Skin of body (tissue), 2 donors: ENCODE results near the gene LARP4B. TPM values are rescaled to one million over a fixed set of nuclear protein-coding genes. Genes with fewer than 3 reads are reported as not detected.
A peak's percentile ranks its signal among the peaks of the same experiment; 100 is the strongest.

Source experiments
- DNase-seq: peaks from one replicate; lab custom pipeline; 2025; lab: John Stamatoyannopoulos, UW
- total RNA-seq: library from RNA; depleted of rRNA; stranded (reverse); fragments of >200 nt; gene quantifications from one replicate; pipeline ENCODE4 v1.2.3, GENCODE V29; 2014

Gene LARP4B
- total RNA-seq, 1 donor from 2014 or later = 36.5 TPM

DNA sequence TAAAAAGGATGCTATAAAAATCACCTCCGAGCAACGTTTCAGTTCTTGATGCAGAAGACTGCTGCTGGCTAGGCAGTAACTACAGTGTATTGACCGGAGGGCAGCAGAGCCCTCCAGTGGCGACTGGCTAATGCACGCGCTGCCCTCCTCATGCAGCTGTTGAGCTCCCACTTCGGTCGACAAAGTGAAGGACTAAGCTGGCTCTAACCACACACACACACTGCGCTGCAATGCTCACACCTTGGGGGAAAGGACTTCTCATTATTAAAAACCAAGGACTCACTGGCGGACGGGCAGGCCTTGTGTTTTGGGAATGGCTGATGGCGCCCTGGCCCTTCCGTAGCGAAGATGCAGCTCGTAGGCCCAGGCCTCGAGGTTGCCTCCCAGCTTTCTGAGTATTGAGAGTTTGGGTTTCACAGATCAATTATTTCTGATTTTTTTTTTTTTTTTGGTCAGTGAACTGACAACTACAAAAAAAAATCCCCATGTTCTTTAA, 121.1 kb downstream of the LARP4B start:
- DNase-seq = no peak

DNA sequence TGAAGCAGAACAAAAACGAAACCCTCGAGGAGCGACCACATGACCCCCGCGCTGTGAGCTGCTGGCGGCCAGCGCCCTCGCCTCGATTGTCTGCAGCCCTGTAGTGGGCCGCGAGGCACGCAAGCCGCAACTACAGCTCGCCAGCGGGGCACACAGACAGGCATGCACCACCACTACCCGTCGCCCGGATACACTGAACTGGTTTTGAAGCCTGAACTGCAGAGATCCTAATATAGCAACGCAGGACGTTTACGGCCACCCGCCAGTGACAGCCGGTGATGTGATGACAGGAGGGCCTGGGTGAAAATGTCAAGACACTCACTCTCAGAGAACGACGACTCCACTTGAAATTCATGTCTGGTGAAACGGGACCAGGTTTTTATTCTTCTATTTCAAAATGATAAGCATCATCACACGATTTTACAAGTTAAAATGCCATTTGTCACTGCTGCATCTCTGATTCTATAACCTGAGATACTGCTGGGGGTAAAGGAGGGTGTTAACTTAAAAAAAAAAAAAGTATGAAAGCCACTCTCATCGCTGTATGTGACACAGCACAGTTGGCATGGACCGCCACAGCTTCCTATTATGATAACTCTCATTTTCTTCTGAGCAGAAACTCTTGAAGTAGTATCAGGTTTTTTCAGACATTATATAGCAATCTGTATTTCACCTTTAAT, 121.7 kb downstream of the LARP4B start:
- DNase-seq = no peak

- DNase-seq = no peak
Observed at GRCh38 chr10:807958-808353, 123.5 kb downstream of the LARP4B start.

- DNase-seq = no peak
Observed at GRCh38 chr10:807163-807957, 124.1 kb downstream of the LARP4B start.

DNA sequence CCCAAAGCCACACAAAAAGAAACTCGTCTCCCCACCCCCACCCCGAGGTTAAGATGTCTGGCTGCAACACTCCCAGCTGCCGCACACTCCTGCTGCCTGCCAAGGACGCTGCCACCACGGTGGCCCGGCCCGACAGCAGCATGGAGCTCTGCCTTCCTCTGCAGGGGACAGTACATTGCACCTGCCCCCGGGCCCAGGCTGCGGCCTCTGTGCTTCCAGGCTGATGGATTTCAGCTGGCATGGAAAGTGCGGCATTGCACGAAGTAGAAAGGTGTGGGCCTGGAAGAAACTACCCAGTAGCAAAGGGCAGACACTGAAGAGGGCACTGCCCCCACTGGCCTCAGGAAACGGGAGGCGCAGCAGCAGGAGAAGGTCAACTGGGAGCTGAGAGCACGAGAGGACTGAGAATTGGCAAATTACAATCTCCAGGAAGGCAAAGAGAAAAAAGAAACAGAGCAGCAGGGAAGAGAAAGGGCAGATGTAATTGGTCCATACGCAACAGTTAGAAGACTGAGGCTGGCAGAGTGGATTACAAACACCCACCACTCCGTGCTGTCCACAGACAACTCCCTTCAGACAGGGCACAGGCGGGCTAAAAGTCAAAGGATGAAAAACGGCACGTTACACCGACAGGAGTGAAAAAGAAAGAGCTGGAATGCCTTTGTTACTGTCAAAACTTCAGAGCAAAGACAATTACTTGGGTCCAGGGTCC, 124.9 kb downstream of the LARP4B start:
- no peak for DNase-seq

- no peak for DNase-seq
Observed at GRCh38 chr10:805620-806305, 125.7 kb downstream of the LARP4B start.

GRCh38 chr10:804787-805619, 126.5 kb downstream of the LARP4B start:
- DNase-seq = no peak

DNA sequence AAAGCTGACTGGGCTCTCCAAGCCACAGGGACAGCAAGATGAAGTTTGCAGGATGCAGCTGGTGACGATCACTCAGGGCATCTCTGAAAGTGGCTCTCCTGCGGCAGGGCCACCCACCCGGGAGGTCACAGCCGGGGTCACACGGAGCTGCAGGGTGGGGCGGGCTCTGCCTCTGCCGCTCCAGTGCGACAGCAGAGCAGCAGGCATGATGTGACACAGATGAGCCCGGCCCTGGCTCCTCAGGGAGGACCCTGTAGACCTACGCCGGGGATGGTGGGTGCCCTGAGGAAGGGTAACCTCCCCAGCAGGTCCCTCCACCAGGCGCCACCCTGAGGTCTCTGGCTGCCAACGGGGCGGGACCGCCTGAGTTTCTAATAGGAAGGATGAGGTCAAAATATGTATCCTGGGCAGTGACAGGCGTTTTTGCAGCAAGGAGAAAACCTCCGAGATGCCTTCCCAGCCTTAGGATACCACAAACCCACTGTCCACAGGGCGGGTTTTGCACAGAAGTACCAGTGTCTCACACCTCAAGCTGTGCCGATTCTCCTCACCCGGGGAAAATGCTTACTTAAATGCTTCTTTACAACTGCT, 127.2 kb downstream of the LARP4B start:
- no peak for DNase-seq

GRCh38 chr10:803041-803741, 128.3 kb downstream of the LARP4B start:
- DNase-seq = no peak

GRCh38 chr10:802506-802905, 129.0 kb downstream of the LARP4B start:
- DNase-seq = no peak

- no peak for DNase-seq
Observed at GRCh38 chr10:797179-797578, 134.3 kb downstream of the LARP4B start.

DNA sequence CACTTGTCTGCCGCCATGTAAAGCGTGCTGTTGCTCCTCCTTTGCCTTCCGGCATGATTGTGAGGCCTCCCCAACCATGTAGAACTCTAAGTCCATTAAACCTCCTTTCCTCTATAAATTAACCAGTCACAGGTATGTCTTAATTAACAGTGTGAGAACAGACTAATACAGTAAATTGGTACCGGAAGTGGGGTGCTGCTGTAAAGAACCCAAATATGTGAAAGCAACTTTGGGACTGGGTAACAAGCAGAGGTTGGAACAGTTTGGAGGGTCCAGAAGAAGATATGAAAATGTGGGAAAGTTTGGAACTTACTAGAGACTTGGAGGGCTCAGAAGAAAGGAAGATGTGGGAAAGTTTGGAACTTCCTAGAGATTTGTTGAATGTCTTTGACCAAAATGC, 135.3 kb downstream of the LARP4B start:
- no peak for DNase-seq

- no peak for DNase-seq
Observed at GRCh38 chr10:794382-794956, 137.0 kb downstream of the LARP4B start.

GRCh38 chr10:792792-793100, 138.8 kb downstream of the LARP4B start:
- peak; percentile 39 for DNase-seq

DNA sequence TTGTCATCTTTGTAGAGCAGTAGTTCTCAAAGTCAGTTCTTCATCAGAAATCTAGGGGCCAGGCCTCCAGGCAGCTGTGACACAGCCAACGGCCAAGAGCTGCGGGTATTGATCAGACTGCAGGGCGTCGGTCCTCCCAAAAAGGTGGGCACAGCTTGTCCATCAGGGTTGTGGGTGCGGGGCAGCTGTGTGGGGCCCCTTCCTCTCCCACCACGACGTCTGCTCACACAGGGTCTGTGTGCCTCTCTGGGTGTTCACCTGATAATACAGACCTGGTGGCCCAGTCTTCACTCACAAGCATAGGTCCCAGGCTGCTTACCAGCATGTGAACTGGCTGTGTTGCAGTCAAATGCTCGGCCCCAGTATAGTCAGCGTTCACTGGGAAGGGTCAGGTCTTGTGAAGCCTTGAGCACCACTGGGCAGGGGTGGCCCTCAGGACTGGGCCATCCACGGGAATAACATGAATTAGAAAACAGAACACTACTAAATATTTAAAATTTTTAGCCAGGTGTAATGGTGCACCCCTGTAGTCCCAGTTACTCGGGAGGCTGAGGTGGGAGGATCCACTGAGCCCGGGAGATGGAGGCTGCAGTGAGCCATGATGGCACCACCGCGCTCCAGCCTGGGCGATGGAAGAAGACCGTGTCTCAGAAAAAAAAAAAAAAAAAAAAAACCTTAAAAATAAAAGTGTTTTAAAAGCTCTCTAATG, 139.3 kb downstream of the LARP4B start:
- no peak for DNase-seq

- DNase-seq = no peak
Observed at GRCh38 chr10:791639-792038, 139.9 kb downstream of the LARP4B start.

DNA sequence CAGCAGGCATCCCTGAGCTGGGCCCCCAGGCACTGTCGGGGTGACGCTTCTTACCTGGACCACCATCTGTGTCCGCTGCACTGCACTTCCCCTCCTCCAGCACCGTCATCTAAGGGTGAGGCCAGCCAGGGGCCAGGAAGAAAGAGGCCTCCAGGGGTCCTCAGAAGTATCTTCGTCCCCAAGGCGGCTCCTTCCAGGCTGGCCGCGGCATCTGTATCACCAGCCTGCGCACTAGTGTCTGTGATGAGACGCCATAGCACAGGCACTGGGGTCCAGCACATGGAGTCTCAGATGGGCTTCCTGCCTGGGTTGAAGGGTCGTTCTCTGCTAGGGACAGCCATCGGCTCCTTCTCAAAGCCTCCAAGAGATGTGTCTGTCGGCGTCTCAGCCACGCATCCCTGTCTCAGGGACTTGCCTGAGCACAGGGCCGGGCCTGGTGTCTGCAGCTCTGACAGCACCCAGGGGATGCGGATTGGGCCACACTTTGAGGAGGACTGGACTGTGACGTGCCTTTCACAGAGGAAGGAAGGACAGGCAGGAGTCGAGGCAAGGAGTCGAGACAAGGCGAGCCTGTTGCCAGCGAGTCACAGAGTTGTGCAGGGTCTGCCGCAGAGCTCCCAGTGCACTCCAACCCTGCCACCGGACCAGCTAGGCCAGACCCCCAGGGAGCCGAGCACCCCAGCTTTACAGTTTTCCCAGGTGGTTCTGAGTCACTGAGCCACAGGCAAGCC, 140.5 kb downstream of the LARP4B start:
- DNase-seq = no peak
